KMS-11 (cell line): Measurements from ENCODE around the gene TMEM169.

ENCODE experiments used
- H2AFZ ChIP-seq: fragments of 200-600 bp; sonication (generic); 2 replicates; pipeline ENCODE4 v1.6.1; 2016; ENCODE audit warnings: antibody characterized with exemption, mixed run types, low read depth
- H3K27ac ChIP-seq: fragments of 200-600 bp; sonication (generic); 2 replicates; pipeline ENCODE4 v1.6.1; 2016; ENCODE audit warnings: mild to moderate bottlenecking, mixed run types
- H3K27me3 ChIP-seq: fragments of 200-600 bp; sonication (generic); 2 replicates; pipeline ENCODE4 v1.6.1; 2017; ENCODE audit warnings: mild to moderate bottlenecking, low read depth, mixed run types, moderate library complexity; ENCODE audit not compliant: insufficient read depth
- H3K36me3 ChIP-seq: fragments of 200-600 bp; sonication (generic); 2 replicates; pipeline ENCODE4 v1.6.1; 2017; ENCODE audit warnings: mild to moderate bottlenecking, mixed run types; ENCODE audit not compliant: insufficient read depth
- H3K4me1 ChIP-seq: fragments of 200-600 bp; sonication (generic); 2 replicates; pipeline ENCODE4 v1.6.1; 2016; ENCODE audit warnings: mild to moderate bottlenecking, low read depth, mixed run types; ENCODE audit not compliant: poor library complexity, severe bottlenecking
- H3K4me2 ChIP-seq: fragments of 200-600 bp; sonication (generic); 2 replicates; pipeline ENCODE4 v1.7.0; 2016; ENCODE audit warnings: mild to moderate bottlenecking, mixed run types
- H3K4me3 ChIP-seq: fragments of 200-600 bp; sonication (generic); IDR thresholded peaks from 2 replicates; pipeline ENCODE4 v1.6.1; 2017; ENCODE audit warnings: low read depth, low read length, mixed read lengths; ENCODE audit not compliant: insufficient read depth
- H3K79me2 ChIP-seq: fragments of 200-600 bp; sonication (generic); 2 replicates; pipeline ENCODE4 v1.6.1; 2016; ENCODE audit warnings: low read depth, mixed run types; ENCODE audit not compliant: insufficient read depth
- H3K9ac ChIP-seq: fragments of 200-600 bp; sonication (generic); 2 replicates; pipeline ENCODE4 v1.6.1; 2016; ENCODE audit warnings: mild to moderate bottlenecking, mixed run types
- H4K20me1 ChIP-seq: fragments of 200-600 bp; sonication (generic); 2 replicates; pipeline ENCODE4 v1.6.1; 2016; ENCODE audit warnings: mild to moderate bottlenecking, mixed run types; ENCODE audit not compliant: insufficient read depth
- CTCF ChIP-seq: fragments of 200-600 bp; sonication (generic); conservative IDR thresholded peaks from 2 replicates; pipeline ENCODE4 v1.6.1; 2017; ENCODE audit warnings: low read depth, mild to moderate bottlenecking, antibody characterized with exemption, low read length, moderate library complexity, mixed read lengths

Gene TMEM169

GRCh38 chr2:216112926-216113325 is 31.2 kb downstream of the TMEM169 start:
- Histone ChIP-seq H2AFZ (no peak overlapping the region), H3K4me2 (peak overlapping the region; percentile 97), H4K20me1 (no peaks in the 10 kb centered on the region), H3K79me2 (peaks cover 65% of the 10 kb centered on the region), H3K27ac (peak overlapping the region; percentile 72), H3K4me1 (peaks cover 75% of the 10 kb centered on the region), H3K36me3 (peaks cover 10% of the 10 kb centered on the region; the same call in 1 of the 2 replicates), H3K9ac (no peak overlapping the region; the same call in 1 of the 2 replicates), H3K27me3 (no peaks in the 10 kb centered on the region), H3K4me3 (no peak overlapping the region)
- TF ChIP-seq CTCF: no peak

DNA sequence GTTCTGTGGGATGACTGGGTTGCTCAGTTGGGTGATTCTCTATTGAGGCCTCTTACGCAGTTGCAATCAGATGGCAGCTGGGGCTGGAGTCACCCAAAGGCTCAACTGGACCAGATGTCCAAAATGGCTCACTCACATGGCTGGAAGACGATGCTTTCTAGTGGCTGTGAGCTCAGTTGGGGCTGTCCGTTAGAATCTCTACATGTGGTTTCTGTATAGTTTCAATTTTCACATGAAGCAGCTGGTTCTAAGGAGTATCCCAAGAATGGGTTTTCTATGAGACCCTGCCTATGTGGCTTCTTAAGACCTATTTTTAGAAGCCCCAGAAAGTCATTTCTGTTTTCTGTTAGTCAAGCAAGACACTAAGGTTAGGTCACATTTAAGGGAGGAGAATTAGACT is 31.9 kb downstream of the TMEM169 start:
- peaks cover 71% of the 10 kb centered on the region for H3K79me2 ChIP-seq
- peak overlapping the region; percentile 97 for H3K4me2 ChIP-seq
- peaks cover 76% of the 10 kb centered on the region for H3K4me1 ChIP-seq
- no peaks in the 10 kb centered on the region for H3K27me3 ChIP-seq
- no peak for TF ChIP-seq CTCF
- no peak overlapping the region for H2AFZ ChIP-seq
- peaks cover 15% of the 10 kb centered on the region; the same call in 1 of the 2 replicates for H3K36me3 ChIP-seq
- peak overlapping the region; percentile 36; the same call in 1 of the 2 replicates for H3K9ac ChIP-seq
- peak overlapping the region; percentile 72 for H3K27ac ChIP-seq
- no peak overlapping the region for H3K4me3 ChIP-seq
- no peaks in the 10 kb centered on the region for H4K20me1 ChIP-seq

DNA sequence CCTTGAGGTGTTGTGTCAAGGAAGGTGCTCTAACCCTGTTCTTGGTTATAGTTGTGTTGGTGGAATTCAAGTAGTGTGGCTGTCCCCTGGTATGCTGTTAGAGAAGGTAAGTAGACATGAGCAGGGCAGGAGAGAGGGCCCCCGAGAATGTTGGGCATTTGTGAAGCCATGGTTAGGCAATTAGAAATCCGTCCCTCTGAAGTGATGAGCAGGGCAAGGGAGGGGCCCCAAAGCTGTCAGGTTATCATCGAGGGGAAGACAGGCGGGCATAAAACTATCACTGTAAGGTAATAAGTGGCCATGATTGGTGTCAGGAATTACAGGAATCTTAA is 32.6 kb downstream of the TMEM169 start:
- H3K4me3 ChIP-seq: no peak overlapping the region
- H3K27ac ChIP-seq: peak overlapping the region; percentile 72
- H3K79me2 ChIP-seq: peaks cover 77% of the 10 kb centered on the region
- H3K27me3 ChIP-seq: no peaks in the 10 kb centered on the region
- H2AFZ ChIP-seq: no peak overlapping the region
- peaks cover 17% of the 10 kb centered on the region; the same call in 1 of the 2 replicates for H3K36me3 ChIP-seq
- peaks cover 81% of the 10 kb centered on the region for H3K4me1 ChIP-seq
- no peak for TF ChIP-seq CTCF
- peak overlapping the region; percentile 97 for H3K4me2 ChIP-seq
- no peaks in the 10 kb centered on the region for H4K20me1 ChIP-seq
- H3K9ac ChIP-seq: peak overlapping the region; percentile 36

- no peaks in the 10 kb centered on the region for H4K20me1 ChIP-seq
- H2AFZ ChIP-seq: peak overlapping the region; percentile 44
- H3K4me2 ChIP-seq: peak overlapping the region; percentile 97
- H3K27me3 ChIP-seq: no peaks in the 10 kb centered on the region
- H3K27ac ChIP-seq: peak overlapping the region; percentile 72
- H3K9ac ChIP-seq: peak overlapping the region; percentile 50; the same call in 1 of the 2 replicates
- peaks cover 17% of the 10 kb centered on the region; the same call in 1 of the 2 replicates for H3K36me3 ChIP-seq
- peak overlapping the region; percentile 76 for H3K4me3 ChIP-seq
- H3K79me2 ChIP-seq: peaks cover 75% of the 10 kb centered on the region
- TF ChIP-seq CTCF: peak; percentile 94
- H3K4me1 ChIP-seq: peaks cover 82% of the 10 kb centered on the region
These were observed 33.2 kb downstream of the TMEM169 start for GRCh38 chr2:216114714-216115531.
